Thoracic aorta (tissue), 2 donors: ENCODE results near the gene CAMK2D. TPM values are rescaled to one million over a fixed set of nuclear protein-coding genes. Genes with fewer than 3 reads are reported as not detected.
A peak's percentile ranks its signal among the peaks of the same experiment; 100 is the strongest.

Experiments used
- ATAC-seq: fragments of 150-250 bp; one replicate; pipeline ENCODE4 v1.8.0; 2017; ENCODE audit warnings: low read depth; ENCODE audit not compliant: insufficient number of reproducible peaks, low FRiP score
- DNase-seq: peaks from one replicate; pipeline ENCODE4 v3.0.0-alpha.2; 2020; ENCODE audit warnings: low spot score
- H3K27ac ChIP-seq, 2 donors: fragments of 200-600 bp; sonication (generic); 1 replicate in 1 of 2; 2 replicates in 1 of 2; pipeline ENCODE4 v1.5.1; 2016; ENCODE audit warnings: mild to moderate bottlenecking in 2 of 2, moderate library complexity in 2 of 2
- H3K27me3 ChIP-seq: fragments of 200-600 bp; sonication (generic); replicated peaks from 2 replicates; pipeline ENCODE4 v1.6.0; 2016; ENCODE audit warnings: mild to moderate bottlenecking; ENCODE audit not compliant: insufficient read depth
- H3K36me3 ChIP-seq: fragments of 200-600 bp; sonication (generic); one replicate; pipeline ENCODE4 v1.5.1; 2016
- H3K4me1 ChIP-seq, 2 donors: fragments of 200-600 bp; sonication (generic); 1 replicate in 1 of 2; 2 replicates in 1 of 2; pipeline versions ENCODE4 v1.5.1 to v1.6.0; 2016; ENCODE audit warnings: low read depth in 2 of 2, mild to moderate bottlenecking in 1 of 2; ENCODE audit not compliant: control insufficient read depth in 1 of 2
- H3K4me3 ChIP-seq: fragments of 200-600 bp; sonication (generic); 2 replicates; pipeline ENCODE4 v1.5.1; 2016; ENCODE audit warnings: mild to moderate bottlenecking
- H3K9me3 ChIP-seq: fragments of 200-600 bp; sonication (generic); 2 replicates; pipeline ENCODE4 v1.5.1; 2016
- CTCF ChIP-seq: fragments of 200-600 bp; sonication (generic); IDR thresholded peaks from one replicate; pipeline ENCODE4 v1.5.1; 2019; ENCODE audit warnings: antibody characterized with exemption
- total RNA-seq, 2 donors: library from RNA; depleted of rRNA; stranded (reverse); fragments of >200 nt; gene quantifications; one replicate each; pipeline versions ENCODE4 v1.1.0 to v1.2.3, GENCODE V29; 2016

The CAMK2D gene
- total RNA-seq, 2 donors from 2014 or later = 50.6 to 70.1 TPM

DNA sequence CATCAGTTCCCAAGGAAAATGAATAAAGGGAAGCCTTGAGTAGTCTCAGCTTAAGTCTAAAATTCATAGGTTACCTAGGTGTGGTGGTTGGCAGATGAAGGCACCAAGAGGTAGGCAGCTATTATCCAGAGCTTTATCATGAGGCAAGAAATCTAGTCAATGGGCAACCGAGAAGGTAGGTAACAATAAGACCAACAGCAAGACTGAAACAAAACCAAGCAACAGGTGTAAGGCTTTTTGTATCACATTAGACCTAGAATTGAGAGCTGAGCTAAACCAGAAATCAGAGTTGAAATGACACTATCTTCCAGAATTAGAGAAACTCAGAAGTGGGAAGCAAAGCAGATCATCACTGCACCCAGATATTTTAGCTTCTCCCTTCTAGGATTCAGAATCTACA is 117.1 kb downstream of the CAMK2D start:
- no peaks in the 10 kb centered on the region for H3K36me3 ChIP-seq
- H3K4me3 ChIP-seq = no peak overlapping the region
- TF ChIP-seq CTCF = no peak
- no peak for ATAC-seq
- no peaks in the 10 kb centered on the region for H3K9me3 ChIP-seq
- peaks cover 17 to 55% of the 10 kb centered on the region in 2 donors for H3K4me1 ChIP-seq
- H3K27me3 ChIP-seq = no peaks in the 10 kb centered on the region
- H3K27ac ChIP-seq = no peak overlapping the region
- no peak for DNase-seq

DNA sequence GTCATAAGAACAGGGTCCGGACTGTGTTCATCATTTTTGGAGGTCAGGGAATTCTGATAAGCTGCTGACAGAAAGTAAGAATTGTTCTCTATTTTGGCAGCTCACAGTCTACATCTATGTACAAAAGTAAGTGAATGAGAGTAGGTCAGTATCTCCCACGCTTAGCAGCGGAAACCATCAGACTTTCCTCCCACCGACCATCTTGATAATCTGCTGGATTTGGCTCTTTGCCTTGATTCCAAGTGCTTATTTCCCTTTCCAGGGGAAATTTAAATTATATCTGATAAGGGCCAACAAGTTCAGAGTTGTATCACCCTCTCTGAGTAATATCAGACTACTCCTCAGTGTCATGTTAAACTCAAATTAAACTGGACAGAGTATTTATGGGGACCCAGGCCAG is 118.0 kb downstream of the CAMK2D start:
- H3K9me3 ChIP-seq = no peaks in the 10 kb centered on the region
- no peak for TF ChIP-seq CTCF
- ATAC-seq (no peak), DNase-seq (no peak)
- no peaks in the 10 kb centered on the region for H3K36me3 ChIP-seq
- no peaks in the 10 kb centered on the region for H3K27me3 ChIP-seq
- no peak overlapping the region for H3K27ac ChIP-seq
- H3K4me1 ChIP-seq = peaks cover 22 to 59% of the 10 kb centered on the region in 2 donors
- no peak overlapping the region for H3K4me3 ChIP-seq

- no peak for DNase-seq
- Histone ChIP-seq H3K9me3 (no peaks in the 10 kb centered on the region), H3K27me3 (no peaks in the 10 kb centered on the region), H3K36me3 (no peaks in the 10 kb centered on the region), H3K4me3 (no peak overlapping the region), H3K4me1 (peaks cover 30 to 75% of the 10 kb centered on the region in 2 donors), H3K27ac (no peak overlapping the region)
- TF ChIP-seq CTCF = no peak
- ATAC-seq = no peak
Measured at GRCh38 chr4:113641025-113641431, 120.5 kb downstream of the CAMK2D start.

DNA sequence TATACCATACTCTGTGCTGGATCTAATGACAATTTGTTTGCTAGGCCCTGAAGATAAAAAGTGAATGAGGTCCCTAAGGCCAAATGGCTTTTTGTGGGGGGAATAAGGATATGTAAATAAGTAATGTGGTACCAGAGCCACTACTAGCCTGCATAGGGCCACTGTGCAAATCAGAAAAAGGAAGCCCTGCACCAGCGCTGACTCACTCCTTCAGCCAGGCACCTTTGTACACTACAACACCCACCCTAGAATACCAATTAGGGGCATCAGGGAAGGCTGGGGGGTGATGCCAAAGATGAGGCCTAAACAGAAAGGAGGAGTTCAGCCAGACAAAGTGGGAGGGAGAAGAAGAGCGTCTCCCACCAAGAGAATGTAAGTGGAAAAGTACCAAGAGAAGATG is 122.2 kb downstream of the CAMK2D start:
- no peak for DNase-seq
- peaks cover 39 to 75% of the 10 kb centered on the region in 2 donors for H3K4me1 ChIP-seq
- H3K4me3 ChIP-seq = no peak overlapping the region
- ATAC-seq = no peak
- peak overlapping the region in 1 of 2 donors; percentile 34 for H3K27ac ChIP-seq
- no peaks in the 10 kb centered on the region for H3K9me3 ChIP-seq
- no peak for TF ChIP-seq CTCF
- no peaks in the 10 kb centered on the region for H3K36me3 ChIP-seq
- no peaks in the 10 kb centered on the region for H3K27me3 ChIP-seq

DNA sequence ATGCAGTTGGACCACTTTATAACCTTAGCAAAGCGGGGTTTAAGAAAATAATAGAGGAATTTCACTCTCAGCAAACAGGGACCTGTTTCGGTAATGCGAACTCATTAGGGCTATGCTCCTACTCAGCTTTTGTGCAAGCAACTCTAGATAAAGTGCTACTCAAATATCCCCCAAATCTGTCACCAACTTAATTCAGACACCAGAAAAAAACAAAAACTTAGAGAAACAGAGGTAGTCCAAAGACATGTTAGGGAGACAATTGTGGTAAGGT is 123.0 kb downstream of the CAMK2D start:
- TF ChIP-seq CTCF = no peak
- peaks cover 43 to 75% of the 10 kb centered on the region in 2 donors for H3K4me1 ChIP-seq

More for the DNA sequence above, 123.0 kb downstream of the CAMK2D start:
- ATAC-seq (no peak), DNase-seq (no peak)
- H3K27ac ChIP-seq = no peak overlapping the region
- no peaks in the 10 kb centered on the region for H3K27me3 ChIP-seq
- no peaks in the 10 kb centered on the region for H3K36me3 ChIP-seq
- H3K4me3 ChIP-seq = no peak overlapping the region
- no peaks in the 10 kb centered on the region for H3K9me3 ChIP-seq
